ENCODE data around the gene NDUFS8.

DNA sequence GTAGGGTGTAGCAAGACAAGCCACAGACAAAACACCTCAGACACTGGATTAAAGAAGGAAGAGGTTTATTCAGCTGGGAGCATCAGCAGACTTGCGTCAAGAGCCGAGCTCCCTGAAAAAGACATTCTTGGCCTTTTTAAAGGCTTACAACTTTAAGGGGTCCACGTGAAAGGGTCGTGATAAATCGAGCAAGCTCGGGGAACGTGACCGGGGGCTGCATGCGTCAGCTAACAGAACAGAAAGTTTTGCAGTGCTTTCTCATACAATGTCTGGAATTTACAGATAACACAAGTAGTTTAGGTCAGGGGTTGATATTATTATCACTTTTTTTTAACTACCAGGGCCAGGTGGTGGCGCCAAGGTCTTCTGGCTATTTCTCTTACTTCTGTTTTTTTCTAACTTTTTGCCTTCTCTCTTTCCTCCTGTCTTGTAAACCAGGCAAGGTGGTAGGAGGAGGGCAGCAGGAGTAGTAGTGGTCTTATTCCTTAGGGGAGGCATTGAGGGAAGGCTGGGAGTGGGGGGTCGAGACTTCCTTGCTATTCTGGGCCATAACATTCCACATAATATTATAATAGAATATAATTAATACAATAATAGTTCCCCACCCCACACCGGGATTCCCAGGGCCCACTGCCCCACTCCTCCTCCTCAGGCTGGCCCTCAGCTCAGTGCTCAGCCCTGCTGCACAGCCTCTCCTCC lies 20.9 kb upstream of the NDUFS8 start:
- TF ChIP-seq, protein P1, sequence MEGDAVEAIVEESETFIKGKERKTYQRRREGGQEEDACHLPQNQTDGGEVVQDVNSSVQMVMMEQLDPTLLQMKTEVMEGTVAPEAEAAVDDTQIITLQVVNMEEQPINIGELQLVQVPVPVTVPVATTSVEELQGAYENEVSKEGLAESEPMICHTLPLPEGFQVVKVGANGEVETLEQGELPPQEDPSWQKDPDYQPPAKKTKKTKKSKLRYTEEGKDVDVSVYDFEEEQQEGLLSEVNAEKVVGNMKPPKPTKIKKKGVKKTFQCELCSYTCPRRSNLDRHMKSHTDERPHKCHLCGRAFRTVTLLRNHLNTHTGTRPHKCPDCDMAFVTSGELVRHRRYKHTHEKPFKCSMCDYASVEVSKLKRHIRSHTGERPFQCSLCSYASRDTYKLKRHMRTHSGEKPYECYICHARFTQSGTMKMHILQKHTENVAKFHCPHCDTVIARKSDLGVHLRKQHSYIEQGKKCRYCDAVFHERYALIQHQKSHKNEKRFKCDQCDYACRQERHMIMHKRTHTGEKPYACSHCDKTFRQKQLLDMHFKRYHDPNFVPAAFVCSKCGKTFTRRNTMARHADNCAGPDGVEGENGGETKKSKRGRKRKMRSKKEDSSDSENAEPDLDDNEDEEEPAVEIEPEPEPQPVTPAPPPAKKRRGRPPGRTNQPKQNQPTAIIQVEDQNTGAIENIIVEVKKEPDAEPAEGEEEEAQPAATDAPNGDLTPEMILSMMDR (IDR thresholded peaks at IDR 0.05; ENCODE audit: poor library complexity, severe bottlenecking) = no peak
- no peak for TF ChIP-seq MXI1 (conservative IDR thresholded peaks at IDR 0.05; ENCODE audit: poor library complexity, severe bottlenecking)
- TF ChIP-seq POLR2AphosphoS5 (IDR thresholded peaks at IDR 0.05) = no peak
- TF ChIP-seq EZH2 (IDR thresholded peaks at IDR 0.05; ENCODE audit: borderline replicate concordance, insufficient read depth, low read length, poor library complexity, severe bottlenecking) = no peak
- no peak for TF ChIP-seq TAF1 (IDR thresholded peaks at IDR 0.05; ENCODE audit: low read depth)
- no peak for TF ChIP-seq EP300 (conservative IDR thresholded peaks at IDR 0.05; ENCODE audit: poor library complexity, severe bottlenecking)
- TF ChIP-seq REST (IDR thresholded peaks at IDR 0.05; ENCODE audit: borderline replicate concordance) = no peak
- TF ChIP-seq RAD21 (conservative IDR thresholded peaks at IDR 0.05) = no peak
- peak; percentile 17 for TF ChIP-seq SMC3 (conservative IDR thresholded peaks at IDR 0.05; ENCODE audit: poor library complexity)

All from neural cell (in vitro differentiated cells).